ENCODE data around the gene UNC5B.

DNA sequence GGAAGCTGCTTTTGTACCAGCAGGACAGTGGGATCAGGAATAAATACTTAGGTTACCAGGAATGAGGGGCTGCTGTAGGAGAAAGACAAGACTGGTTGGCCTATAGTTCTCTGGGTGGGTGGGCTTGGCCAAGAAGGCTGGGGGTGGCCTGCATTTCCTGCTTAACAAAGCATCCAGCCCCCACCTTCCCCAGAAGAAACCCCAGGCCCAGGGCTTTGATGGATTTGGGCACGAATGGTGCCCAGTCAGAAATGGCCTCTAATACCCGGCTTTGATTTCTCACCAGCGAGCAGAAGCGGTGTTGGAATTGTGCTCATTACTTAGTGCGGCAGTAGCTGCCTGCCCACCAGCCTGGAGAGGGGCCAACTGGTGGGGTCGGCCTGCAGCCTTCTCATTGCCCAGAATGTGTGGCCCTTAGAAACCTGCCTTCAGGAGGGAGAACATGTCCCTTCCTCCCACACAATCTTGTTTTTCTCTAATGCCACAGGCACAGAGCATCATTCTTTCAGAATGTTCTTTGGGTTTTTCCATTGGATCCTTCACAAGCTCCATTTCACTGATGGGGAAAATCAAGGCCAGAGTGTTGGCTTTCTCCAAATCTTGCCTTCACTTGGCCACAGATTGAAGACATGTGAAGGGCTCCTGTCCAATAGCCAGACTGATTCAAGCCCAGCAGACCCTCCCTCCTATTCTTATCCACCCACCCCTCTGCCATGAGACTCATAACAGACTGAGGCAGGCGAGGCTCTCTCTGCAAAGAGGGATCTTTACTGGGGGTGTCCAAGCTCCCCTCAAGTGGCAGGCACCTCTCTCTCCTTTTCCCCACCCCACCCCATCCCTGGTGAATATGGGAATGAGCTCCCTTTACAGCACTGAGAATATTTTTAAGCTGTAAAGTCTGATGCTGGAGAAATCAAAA is 2.5 kb downstream of the UNC5B start:
- TF ChIP-seq EZH2 (IDR thresholded peaks at IDR 0.05; ENCODE audit: insufficient read depth, poor library complexity, severe bottlenecking) (no peak), EZH2phosphoT487 (IDR thresholded peaks at IDR 0.05; ENCODE audit: insufficient read depth, low read depth) (no peak)
